Epithelial cell of esophagus (primary cell): ENCODE data around the gene SLC35E1.

ENCODE experiments used
- DNase-seq: peaks from one replicate; pipeline ENCODE4 v3.0.0; 2010; ENCODE audit warnings: low read depth
- H3K4me3 ChIP-seq: 2 replicates; pipeline ENCODE4 v1.5.1; 2011; ENCODE audit warnings: mild to moderate bottlenecking, low read length, control low read depth
- TF ChIP-seq, protein P1 (sequence below): IDR thresholded peaks from 2 replicates; pipeline ENCODE4 v1.5.1; 2011; ENCODE audit warnings: low read depth, mild to moderate bottlenecking, low read length, control low read depth, inconsistent platforms; ENCODE audit not compliant: insufficient read depth; ENCODE audit errors: missing control alignments

The SLC35E1 gene

DNA sequence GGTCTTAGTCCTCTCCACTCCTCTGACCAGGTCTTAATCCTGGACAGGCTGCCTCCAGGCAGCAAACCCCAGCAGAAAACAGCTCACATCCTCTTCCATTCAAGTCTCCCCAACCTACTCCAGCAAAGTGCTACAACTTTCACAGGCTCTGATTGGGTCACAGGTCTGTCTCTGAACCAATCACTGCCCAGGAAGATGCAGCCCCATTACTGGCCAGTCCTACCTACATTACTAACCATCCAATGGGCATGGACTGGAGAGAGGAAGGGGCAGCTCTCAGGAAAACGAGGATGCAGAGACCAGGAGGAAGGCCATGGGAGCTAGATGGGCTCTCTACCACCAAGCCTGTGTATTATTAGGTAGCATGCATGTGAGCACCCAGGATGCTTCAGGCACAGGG lies 43.6 kb upstream of the SLC35E1 start:
- DNase-seq: peak; percentile 19
- TF ChIP-seq, protein P1, sequence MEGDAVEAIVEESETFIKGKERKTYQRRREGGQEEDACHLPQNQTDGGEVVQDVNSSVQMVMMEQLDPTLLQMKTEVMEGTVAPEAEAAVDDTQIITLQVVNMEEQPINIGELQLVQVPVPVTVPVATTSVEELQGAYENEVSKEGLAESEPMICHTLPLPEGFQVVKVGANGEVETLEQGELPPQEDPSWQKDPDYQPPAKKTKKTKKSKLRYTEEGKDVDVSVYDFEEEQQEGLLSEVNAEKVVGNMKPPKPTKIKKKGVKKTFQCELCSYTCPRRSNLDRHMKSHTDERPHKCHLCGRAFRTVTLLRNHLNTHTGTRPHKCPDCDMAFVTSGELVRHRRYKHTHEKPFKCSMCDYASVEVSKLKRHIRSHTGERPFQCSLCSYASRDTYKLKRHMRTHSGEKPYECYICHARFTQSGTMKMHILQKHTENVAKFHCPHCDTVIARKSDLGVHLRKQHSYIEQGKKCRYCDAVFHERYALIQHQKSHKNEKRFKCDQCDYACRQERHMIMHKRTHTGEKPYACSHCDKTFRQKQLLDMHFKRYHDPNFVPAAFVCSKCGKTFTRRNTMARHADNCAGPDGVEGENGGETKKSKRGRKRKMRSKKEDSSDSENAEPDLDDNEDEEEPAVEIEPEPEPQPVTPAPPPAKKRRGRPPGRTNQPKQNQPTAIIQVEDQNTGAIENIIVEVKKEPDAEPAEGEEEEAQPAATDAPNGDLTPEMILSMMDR: no peak
- H3K4me3 ChIP-seq: no peak overlapping the region

DNA sequence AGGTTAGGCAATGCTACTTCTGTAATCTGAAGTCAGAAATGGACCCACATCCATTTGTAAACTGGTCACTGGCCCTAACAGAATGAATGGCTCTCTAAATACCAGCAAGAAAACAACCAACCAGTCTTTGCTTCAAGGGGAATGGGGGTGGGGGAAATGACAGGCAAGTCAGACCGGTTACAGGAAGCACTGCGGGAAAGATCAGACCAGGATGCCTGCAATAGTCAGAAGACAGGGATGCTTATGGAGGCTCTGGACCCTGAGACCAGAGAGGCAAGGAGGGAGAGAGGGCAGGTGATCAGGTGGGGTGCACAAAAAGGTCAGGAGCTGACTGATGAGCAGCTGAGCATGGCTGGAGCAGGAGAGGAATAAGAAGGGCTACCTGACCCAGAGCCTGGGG lies 42.7 kb upstream of the SLC35E1 start:
- no peak overlapping the region for H3K4me3 ChIP-seq
- peak; percentile 72 for DNase-seq
- TF ChIP-seq, protein P1: no peak

GRCh38 chr19:16613841-16614240 lies 41.6 kb upstream of the SLC35E1 start:
- no peak for DNase-seq
- no peak overlapping the region for H3K4me3 ChIP-seq
- TF ChIP-seq, protein P1: no peak

DNA sequence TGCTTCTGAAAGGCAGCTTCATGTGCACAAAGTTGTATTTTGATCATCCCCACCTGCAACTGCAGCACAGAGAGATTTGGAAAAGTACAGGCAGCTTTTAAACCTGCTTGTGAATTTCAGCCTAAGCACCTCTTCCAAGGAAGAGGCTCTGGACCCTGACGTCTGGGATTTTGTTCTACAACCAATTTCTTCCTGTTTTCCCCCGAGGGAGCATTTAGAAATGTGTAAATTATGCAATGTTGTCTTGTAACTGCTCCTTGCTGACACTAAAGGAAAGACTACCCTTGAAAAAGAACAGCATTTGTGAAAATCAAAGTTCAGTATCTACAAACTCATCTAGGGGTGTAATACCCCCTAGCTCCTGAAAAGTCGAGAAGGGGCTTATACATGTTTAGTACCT lies 40.4 kb upstream of the SLC35E1 start:
- no peak overlapping the region for H3K4me3 ChIP-seq
- TF ChIP-seq, protein P1: no peak
- DNase-seq: no peak

DNA sequence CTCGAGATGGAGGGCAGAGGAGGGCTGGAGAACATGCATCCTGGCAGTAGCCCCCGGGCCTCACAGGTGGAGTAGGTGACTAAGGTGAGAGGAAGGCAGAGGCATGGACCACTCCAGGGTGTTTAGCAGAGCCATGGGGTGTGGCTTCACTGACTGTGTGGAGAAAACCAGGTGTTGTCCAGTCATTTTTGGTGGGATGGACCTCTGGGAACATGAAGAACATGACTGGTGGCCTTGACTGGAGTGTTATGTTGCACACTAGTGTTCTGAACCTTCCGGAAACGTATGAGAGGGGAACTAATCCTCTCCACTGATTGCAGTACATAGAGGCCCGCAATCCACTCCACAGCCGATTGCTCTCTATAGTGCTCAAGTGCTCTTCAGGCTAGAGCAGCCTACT lies 38.9 kb upstream of the SLC35E1 start:
- H3K4me3 ChIP-seq: no peak overlapping the region
- TF ChIP-seq, protein P1: no peak
- peak; percentile 25 for DNase-seq

DNA sequence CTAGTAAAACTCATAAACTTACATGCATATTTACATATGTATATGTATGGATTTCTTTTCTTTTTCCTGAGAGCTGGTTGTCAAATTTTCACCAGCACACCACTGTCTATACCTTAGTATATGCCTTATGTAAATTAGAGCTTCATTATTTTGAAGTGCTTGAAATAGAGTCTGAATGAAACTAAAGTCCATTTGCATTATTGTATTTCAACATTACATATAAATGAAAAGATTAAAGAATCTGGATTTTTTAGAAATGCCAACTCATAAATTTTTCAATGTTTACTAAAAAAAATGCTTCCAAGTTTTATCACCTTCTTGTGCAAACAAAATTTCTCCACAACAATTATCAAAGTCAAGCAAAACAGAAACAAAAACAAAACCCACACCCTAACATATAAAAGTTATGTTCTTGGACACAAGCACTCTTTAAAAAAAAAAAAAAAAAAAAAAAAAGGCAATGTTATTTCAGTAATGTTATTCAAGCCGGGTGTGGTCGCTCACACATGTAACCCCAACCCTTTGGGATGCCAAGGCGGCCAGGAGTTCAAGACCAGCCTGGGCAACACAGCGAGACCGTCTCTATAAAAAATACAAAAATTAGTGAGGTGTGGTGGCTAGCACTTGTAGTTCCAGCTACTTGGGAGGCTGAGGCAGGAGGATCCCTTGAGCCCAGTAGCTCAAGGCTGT lies 37.4 kb upstream of the SLC35E1 start:
- no peak overlapping the region for H3K4me3 ChIP-seq
- no peak for DNase-seq
- TF ChIP-seq, protein P1: no peak

GRCh38 chr19:16608290-16608739 lies 36.1 kb upstream of the SLC35E1 start:
- TF ChIP-seq, protein P1: no peak
- DNase-seq: peak; percentile 66
- H3K4me3 ChIP-seq: no peak overlapping the region
